ENCODE data around the gene DPH7.
"Not testable (repeated sequence)": the region's sequence is repeated elsewhere in the genome, so short reads cannot be mapped to it uniquely, and the experiment has no call there.

Gene DPH7

DNA sequence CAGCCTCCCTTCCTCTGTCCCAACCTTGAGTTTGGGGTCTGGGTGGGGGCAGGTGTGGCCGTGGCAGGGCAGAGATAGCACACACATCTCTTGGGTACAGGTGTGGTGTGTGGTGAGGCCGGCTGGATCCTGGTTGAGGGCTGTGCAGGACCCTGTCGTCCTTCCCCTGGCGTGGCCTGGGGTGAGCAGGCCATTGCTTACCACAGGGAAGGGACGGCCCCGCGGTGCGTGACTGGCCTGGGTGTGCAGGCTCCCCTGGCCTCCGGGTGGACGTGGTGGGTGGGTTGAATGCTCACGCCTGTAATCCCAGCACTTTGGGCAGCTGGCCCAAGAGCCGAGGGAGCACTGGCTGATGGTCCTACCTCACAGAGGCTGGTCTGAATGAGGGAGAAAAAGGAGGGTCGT, 28.0 kb upstream of the DPH7 start:
- in situ Hi-C loops (cut with MboI; ENCODE audit: low sequenced_read_pairs): no loop called here

DNA sequence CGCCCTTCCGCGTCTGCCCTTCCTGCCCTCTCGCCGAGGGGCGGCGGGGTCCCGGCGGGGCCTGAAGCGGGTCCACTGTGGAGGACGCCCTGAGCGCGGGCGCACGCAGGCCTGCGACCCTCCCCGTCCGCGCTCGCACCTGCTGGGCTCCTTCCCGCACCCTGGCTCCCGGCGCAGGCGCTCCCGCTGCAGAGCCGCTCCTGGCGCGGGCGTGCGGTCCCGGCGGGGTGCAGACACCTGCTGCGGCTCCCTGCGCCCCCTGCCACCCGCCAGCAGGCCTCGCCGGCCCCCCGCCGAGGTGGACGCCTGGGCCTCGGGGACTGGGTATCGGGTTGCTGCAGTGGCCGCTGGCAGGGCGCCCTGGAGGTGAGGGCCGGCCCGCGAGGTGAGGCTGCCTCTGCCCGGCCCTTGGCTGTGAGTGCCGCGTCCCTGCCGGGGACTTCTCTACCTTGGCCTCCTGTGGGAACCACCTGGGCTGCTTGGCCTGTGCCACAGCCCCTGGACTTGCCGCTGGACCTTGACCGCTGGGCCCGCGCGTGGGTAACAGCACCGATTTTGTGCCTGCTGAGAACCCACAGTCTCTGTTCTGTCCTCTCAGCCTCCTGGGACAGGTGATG, 27.4 kb upstream of the DPH7 start:
- in situ Hi-C loops (cut with MboI; ENCODE audit: low sequenced_read_pairs): no loop called here

- in situ Hi-C loops (cut with MboI; ENCODE audit: low sequenced_read_pairs): no loop called here
Measured at GRCh38 chr9:137605121-137606004, 26.6 kb upstream of the DPH7 start, which contains the start of gene ARRDC1. Gene ARRDC1 (plus strand): TSS chr9:137605686. CDS start chr9:137605718, 32 bp downstream.

- in situ Hi-C loops (cut with MboI; ENCODE audit: low sequenced_read_pairs): no loop called here
Measured at GRCh38 chr9:137604345-137605086, 25.8 kb upstream of the DPH7 start.

GRCh38 chr9:137603879-137604278, 25.2 kb upstream of the DPH7 start:
- in situ Hi-C loops (cut with MboI; ENCODE audit: low sequenced_read_pairs): no loop called here

DNA sequence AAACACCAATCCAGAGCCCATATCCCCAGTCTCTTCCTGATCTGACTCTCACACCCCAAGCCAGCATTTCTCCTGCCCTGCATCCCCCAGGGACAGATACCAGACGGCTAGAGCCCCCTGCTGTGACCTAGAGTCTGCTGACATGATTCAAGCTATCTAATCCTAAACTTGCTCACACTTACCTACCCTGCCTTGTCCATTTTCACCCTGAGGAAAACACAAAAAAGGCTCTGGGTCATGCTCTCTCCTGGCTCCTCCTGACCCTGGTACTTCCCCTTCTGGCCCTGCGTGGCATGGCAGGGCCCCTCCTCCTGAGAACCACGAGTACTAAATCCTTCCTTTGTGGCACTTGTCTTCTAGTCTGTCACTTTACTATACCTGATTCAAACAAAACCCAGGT, 23.9 kb upstream of the DPH7 start:
- in situ Hi-C loops (cut with MboI; ENCODE audit: low sequenced_read_pairs): no loop called here

DNA sequence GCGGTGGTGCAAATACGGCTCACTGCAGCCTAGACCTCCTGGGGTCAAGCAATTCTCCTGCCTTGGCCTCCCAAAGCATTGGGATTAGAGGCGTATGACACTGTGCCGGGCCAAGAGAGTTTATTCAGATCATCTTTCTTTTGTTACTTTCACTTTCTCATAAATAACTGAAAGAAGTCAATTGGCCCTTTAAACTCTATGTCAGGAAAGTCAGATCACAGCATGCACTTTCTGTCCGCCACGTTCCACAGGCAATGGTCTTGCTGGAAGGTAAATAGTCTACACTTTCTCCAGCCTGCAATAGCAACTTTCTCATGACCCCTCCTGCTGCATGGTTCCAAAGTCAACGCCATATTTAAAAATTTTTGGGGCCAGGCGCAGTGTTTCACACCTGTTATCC, 20.2 kb upstream of the DPH7 start:
- in situ Hi-C loops (cut with MboI; ENCODE audit: low sequenced_read_pairs): no loop called here

DNA sequence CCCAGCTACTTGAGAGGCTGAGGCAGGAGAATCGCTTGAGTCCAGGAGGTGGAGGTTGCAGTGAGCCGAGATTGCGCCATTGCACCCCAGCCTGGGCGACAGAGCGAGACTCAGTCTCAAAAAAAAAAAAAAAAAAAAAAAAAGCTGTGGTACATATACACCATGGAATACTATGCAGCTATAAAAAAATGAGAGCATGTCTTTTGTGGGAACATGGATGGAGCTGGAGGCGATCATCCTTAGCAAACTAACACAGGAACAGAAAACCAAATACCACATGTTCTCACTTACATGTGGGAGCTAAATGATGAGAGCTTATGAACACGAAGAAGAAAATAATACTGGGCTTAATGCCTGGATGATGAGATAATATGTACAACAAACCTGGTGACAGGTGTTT, 17.9 kb upstream of the DPH7 start:
- in situ Hi-C loops (cut with MboI; ENCODE audit: low sequenced_read_pairs): not testable (repeated sequence)

DNA sequence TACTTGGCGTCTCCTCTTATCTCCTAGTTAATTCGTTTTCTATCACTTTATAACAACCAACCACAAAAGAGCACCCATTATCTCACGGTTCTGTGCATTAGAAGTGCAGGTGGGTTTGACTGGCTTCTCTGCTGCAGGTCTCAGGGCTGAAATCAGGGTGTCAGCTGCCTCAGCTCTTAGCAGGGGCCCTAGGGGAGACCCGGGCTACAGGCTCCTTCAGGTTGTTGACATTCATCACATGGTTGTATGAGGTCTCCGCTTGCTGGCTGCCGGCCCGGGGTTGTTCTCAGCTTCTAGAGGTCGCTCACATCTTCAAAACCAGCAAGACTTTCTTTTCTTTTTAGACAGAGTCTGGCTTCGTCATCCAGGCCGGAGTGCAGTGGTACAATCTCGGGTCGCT, 14.5 kb upstream of the DPH7 start:
- in situ Hi-C loops (cut with MboI; ENCODE audit: low sequenced_read_pairs): no loop called here

DNA sequence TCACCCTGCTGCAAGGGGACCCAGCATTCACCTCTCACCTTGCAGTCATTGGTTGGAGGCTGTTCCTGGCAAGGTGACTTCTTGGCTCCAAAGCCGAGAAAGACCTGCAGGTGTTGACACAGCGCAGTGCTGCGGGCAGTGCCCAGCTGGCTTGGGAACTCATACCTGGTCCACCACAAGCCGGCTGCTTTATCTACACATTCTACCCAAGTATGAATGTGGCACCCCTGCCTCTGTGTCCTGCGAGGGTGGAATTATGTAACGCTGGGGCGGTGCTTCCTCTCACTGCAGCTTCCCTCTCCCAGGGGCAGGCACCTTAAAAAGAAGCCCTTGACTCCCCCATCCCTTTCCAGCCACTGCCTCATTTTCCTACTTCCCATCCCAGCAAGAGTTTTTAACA, 14.0 kb upstream of the DPH7 start:
- in situ Hi-C loops (cut with MboI; ENCODE audit: low sequenced_read_pairs): no loop called here

DNA sequence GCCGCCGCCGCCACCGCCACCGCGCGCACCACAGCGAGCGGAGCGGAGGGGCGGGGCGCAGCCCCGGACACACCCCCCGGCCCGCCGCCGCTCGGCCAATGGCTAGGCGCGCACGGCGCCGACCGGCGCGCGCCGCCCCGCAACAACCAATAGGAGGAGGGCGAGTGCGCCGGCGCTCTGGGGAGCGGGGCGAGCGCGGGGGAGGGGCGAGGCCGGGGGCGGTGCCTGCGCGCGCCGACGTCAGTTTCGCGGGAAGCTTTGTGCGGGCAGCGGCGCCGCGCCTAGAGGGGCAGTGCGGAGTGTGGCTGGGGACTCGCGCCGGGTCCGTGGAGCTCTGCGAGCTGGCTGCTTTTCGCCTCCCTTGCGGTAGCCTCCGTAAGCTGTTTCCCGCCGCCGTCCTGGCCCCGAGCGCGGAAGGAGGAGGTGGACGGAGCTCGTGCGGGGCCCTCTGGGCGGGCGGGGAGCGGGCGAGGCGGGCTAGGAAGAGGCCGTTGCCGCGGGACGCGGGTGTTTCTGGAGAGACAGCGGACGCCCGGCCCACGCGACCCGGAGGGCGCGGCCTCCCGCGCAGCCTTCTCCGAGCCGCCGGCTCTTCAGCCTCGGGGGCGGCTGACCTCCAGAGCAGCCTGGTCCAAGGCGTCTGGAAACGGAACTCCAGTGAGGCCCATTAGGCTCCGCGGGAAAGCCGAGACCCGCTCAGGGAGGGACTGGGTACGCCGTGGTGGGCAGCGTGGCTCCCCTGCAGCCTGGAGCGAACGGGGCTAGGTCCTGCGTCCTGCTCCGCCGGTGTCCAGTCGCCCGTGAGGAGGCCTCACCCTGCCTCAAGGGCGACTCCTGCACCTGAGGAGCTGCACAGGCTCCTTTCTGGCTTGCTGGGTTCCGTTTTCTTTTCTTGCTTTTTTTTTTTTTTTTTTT, 12.0 kb upstream of the DPH7 start, which contains the start of gene ZMYND19:
TSS of gene ZMYND19 (minus strand) at position 44 of the 915 bp plus-strand sequence. CDS start 249 bp downstream, outside the sequence.
- in situ Hi-C loops (cut with MboI; ENCODE audit: low sequenced_read_pairs): no loop called here

- in situ Hi-C loops (cut with MboI; ENCODE audit: low sequenced_read_pairs): no loop called here
Measured at GRCh38 chr9:137590123-137590468, 11.4 kb upstream of the DPH7 start.

DNA sequence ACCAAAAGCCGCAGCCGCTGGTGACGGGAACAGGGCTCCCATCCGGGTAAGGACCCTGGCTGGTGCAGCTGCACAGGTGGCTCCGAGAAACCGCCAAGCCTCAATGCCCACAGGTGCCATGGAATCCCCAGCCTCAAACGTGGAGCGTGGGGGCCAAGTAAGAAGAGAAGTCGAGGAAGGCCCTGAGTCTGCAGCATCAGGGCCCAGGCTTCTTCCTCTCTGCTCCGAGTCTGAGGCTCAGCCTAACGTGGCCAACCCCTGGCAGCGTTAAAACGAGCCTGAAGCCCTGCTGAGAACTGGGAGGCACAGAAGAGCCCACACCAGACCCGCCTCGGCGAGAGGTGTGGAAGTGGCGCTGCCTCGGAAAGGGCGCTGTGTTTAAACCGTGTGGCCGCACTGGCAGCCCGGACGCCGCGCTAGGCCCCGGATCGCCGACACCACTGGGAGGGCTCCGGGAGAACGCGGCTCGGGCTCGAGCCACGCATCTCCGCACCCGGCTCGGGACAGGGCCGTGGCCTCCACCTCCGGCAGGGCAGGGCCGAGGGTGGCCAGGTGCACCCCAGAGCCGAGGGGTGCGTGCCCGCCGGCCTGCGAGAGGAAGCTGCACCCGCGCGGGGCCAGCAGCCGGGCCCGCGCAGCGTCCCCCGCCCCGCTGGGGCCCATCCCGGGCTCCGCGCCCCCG, 10.9 kb upstream of the DPH7 start:
- in situ Hi-C loops (cut with MboI; ENCODE audit: low sequenced_read_pairs): no loop called here

- in situ Hi-C loops (cut with MboI; ENCODE audit: low sequenced_read_pairs): no loop called here
Measured at GRCh38 chr9:137588891-137589290, 10.2 kb upstream of the DPH7 start.

DNA sequence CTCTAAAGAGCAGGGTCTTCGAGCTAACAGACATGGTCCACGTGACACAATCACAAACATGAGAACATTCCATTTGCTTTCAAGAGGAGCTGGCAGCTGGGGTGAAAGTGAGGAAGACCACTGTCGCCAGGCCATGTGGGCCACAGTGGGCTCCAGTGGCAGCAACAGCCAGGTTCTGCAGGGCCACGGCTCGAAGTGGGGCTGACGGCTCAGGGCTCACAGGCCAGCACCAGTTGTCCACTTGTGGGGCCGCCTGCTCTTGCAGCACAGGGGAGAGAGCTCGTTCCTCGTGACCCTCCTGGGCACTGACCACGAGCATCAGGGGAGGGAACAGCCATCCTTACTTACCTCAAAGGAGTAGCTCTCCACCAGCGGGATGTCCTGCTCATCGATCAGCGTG, 9.6 kb upstream of the DPH7 start:
- in situ Hi-C loops (cut with MboI; ENCODE audit: low sequenced_read_pairs): no loop called here

GRCh38 chr9:137586854-137587253, 8.1 kb upstream of the DPH7 start:
- in situ Hi-C loops (cut with MboI; ENCODE audit: low sequenced_read_pairs): no loop called here

DNA sequence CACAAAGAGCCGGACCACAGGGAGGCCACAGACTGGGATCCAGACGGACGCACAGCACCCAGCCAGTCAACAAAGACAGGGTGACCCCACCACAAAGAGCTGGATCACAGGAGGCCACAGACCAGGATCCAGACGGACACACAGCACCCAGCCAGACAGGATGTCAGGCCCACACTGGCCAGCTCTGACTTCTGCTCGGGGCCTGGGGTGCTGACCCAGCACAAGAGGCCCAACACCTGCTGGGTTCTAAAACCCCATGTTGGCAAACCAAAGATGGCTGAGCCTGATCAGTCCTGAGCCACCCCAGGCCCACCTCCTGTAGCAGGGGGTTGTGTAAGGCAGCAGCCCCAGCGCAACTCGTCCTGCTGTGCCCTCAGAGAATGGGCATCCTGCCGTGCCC, 5.2 kb upstream of the DPH7 start:
- in situ Hi-C loops (cut with MboI; ENCODE audit: low sequenced_read_pairs): no loop called here

DNA sequence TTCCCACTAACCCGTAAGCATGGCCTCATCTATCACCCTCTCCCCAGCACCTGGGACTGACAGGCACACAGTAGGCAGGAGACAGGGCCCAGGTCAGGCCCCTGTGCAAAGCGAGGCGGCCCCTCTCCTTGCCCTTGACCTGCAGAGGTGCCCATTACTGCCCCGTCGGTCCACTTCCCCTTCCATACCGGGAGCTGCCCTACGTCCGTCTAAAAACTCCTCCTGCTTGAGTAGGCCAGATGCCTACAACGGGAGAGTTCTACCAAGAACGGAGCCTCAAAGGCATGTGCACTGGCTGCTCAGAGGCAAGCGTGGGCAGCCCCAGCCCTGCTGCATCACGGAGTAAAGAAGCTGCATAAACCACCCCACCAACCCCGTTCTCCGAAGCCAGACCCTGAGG, 4.6 kb upstream of the DPH7 start:
- in situ Hi-C loops (cut with MboI; ENCODE audit: low sequenced_read_pairs): no loop called here

- in situ Hi-C loops (cut with MboI; ENCODE audit: low sequenced_read_pairs): no loop called here
Measured at GRCh38 chr9:137582286-137582860, 3.6 kb upstream of the DPH7 start.
